ENCODE measurements around the gene ELL2.

Gene ELL2

DNA sequence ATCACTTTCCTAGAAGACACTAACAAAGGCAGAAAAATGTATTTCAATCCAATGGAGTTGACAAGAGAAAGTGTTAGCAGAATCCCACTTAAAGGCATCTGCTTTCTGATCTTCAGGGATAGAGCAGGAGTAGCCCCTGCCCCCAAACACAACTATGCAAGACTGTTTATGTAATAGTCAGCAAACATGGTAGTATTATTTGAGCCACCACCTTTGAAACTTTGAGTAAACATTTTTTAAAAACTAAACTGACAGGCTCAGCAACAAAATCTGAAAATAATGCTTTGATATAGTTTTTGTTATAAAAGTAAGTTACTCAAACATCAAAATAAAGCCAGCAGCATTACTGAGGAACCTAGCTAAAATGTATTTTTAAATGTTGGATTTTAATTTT lies 4.8 kb downstream of the ELL2 start:
- no peak for DNase-seq (ENCODE audit: low read depth in 2 of 3, low spot score in 1 of 3)

DNA sequence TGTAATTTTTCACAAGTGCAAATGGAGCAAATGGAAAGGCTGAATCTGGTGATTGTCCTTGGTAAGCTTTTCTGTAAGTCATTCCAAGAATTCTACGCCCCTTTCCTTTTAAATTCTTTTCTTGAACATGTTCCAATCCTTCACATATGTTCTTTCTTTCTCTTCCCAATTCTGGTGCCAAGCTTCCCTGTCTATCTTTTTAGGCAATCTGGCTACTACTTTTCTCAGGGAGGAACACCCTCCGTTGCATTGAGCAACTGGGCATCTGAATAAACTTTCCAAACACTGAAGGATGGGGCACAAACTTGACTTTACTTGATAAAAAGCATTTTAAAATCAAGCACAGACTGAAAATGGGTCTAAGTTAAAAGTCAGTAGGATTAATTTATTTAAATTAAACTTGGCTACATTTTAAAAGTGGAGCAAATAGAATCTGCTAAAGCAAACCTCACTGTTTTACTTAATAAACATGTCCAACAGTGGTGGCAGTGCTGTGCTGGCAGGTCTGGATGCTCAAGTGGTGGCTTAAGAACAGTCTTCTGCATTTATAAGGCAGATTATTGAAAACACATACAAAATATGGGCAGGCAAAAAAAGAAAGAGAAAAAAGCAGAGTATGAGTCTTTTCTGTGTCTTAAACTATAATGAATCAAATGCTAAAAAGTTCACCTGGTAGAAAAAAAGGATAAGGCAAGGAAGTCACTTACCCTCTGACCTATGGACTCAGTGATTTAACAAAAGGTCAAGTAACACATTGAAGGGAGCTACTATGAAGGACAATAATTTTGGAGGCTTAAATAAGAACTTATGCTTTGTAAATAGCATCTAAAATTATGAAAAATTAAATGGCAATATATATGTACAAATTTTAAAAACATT lies 5.4 kb downstream of the ELL2 start:
- DNase-seq (ENCODE audit: low read depth in 2 of 3, low spot score in 1 of 3) = no peak

DNA sequence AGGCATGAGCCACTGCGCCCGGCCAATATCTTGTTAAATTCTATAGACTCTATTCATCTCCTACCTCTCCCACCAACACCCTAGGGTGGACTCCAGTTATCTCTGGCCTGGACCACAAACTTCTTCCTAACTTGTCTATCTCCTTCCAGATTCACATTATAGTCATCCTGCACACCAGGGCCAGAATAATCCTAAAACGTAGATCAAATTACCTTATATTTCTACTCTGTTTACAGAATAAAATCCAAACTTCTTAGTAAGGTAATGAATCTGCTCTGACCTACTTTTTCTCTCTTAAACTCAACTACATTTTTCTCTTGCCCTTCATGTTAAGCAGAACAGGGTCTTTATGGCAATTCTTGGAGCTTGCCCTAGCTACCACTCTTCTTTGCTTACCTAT lies 6.9 kb downstream of the ELL2 start:
- DNase-seq (ENCODE audit: low read depth in 2 of 3, low spot score in 1 of 3) = no peak

DNA sequence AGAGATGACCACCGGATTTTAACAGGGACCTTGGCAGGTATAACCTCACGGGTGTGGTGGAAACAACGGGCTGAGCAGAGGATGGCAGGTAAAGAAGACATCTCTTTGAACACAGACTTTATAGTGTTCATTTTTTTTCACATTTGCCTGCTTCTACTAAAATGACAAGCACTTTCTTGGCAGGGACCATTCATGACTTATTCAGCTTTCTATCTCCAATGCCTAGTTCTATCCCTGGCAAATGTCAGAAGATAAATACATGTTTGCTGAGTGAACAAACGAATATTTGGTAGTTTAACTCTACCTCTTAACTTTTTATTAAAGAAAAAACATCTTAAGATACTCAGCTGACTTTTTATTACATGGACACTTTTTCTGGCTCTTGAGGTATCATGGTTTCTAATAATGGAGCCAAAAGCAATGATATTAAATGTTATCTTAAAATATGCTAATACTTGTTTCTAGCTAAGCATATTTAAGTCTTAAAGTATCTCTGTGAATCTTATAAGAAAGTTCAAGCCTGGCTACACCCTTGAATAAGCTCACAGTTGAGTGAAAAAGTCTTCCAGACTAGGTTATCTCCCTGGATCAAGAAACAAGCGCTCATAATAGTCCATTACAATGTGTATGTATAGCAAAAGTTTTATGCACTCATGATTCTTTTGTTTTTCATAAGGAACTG lies 8.5 kb downstream of the ELL2 start:
- DNase-seq (ENCODE audit: low read depth in 2 of 3, low spot score in 1 of 3) = no peak

DNA sequence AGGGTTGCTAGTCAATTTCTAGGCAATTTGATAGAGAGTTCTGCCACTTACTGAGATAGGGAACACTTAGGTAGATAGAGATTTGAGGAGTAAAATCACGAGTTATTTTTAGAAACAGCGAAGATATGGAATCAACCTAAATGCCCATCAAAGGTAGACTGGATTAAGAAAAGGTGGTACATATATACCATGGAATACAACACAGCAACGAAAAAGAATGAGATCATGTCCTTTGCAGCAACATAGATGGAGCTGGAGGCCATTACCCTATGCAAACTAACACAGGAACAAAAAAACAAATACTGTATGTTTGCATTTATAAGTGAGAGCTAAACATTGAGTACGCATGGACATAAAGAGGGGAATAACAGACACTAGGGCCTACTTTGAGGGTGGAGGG lies 9.7 kb downstream of the ELL2 start:
- no peak for DNase-seq (ENCODE audit: low read depth in 2 of 3, low spot score in 1 of 3)

DNA sequence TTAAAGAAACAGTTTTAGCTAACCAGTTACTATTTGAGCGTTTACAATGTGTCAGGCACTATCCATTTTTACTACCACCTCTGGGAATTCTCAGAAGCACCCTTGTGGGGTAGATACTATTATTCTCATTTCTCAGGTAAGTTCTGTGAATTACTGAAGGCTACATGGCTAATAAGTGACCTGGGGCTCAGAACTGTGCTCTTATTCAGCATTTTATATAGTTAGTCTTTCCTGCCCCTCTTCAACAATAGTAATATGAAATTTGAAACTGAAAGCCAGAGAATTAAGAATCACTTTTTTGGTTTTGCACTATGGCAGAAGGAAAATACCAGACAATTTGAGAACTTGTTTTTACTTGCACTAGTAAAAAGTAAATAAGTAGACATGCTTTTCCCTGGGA lies 11.8 kb downstream of the ELL2 start:
- no peak for DNase-seq (ENCODE audit: low read depth in 2 of 3, low spot score in 1 of 3)

DNA sequence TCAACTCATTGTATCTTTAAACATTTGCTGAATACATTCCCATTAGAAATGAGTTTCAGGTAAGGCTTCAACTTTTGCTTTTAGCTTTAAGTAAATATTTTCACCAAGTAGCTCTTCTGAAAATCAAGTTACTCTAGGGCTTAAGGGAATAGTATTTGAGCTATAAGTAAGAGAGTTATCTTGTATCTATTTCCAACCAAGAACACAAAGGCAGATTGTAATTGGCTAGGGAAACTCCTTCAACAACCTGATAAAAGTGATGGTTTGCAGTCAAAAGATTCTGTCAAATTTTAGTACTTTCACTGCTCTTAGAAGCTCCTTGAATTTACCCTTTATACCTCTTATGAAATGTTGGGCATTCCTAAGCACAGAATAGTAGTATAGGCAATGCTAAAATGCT lies 13.0 kb downstream of the ELL2 start:
- no peak for DNase-seq (ENCODE audit: low read depth in 2 of 3, low spot score in 1 of 3)

DNA sequence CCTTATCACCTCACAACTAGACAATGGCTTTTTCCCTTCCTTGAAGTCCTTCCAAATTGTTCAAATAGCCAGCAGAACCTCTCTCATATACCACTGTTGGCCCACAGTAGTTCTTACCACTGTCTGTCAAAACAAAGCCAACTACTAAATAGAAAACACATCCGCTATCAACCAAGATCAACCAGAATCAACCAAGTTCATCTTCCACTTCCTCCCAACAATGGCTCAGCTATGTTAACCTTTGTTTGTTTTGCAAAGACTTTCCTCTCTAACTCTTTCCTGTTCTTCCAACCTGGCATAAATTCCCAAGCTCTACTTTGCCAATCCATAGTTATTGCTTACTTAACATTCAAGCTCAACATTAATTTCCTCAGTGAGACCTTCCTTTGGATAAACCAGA lies 15.2 kb downstream of the ELL2 start:
- no peak for DNase-seq (ENCODE audit: low read depth in 2 of 3, low spot score in 1 of 3)

DNA sequence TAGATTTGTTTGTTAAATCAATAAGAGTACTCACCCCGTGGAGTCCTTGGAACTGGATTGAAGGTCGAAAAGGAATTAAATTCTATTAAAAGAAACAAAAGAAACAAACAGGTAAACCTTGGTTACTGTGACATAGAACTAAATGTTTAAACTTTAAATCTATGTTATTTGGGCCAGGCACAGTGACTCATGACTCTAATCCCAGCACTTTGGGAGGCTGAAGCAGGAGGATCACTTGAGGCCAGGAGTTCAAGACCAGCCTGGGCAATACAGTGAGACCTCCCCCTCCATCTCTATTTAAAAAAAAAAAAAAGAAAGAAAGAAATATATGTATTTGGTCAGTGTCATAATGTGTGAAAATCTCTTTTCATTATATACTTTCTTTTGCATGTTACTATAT lies 18.7 kb downstream of the ELL2 start:
- no peak for DNase-seq (ENCODE audit: low read depth in 2 of 3, low spot score in 1 of 3)

DNA sequence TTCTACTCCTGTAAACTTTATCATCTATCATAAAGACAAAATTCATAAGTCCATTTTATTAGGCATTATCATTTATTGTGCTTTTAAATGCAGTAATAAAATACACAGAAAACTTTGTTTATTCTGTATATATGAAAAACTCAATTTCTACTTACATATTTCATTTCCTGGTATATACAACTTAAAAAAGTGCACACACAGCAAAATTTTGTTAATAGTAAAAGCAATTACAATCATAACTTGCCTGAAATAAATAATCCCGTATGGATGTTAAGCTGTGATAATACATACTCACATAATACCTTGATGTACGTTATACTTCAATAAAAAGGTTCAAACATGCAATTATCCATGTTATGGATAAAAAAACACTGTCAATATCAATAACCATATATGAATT lies 19.2 kb downstream of the ELL2 start:
- DNase-seq (ENCODE audit: low read depth in 2 of 3, low spot score in 1 of 3) = no peak

DNA sequence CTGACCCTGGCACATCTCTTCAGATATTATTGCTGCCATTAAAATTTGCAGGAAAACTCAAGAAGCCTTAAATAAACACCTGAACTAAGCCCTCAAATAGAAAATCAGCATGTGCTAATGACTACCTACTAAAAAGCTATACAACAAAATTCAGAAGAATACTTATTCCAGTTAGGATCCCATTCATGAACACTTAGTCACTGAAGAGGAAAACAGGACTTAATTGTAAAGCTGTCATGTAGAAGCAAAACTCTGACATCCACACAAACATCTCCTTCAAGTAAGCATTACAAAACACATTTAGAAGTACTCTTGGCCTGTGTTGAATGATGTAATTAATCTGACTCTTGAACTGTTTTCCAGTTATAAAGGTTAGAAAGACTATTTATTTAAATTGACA lies 19.9 kb downstream of the ELL2 start:
- DNase-seq (ENCODE audit: low read depth in 2 of 3, low spot score in 1 of 3) = no peak

DNA sequence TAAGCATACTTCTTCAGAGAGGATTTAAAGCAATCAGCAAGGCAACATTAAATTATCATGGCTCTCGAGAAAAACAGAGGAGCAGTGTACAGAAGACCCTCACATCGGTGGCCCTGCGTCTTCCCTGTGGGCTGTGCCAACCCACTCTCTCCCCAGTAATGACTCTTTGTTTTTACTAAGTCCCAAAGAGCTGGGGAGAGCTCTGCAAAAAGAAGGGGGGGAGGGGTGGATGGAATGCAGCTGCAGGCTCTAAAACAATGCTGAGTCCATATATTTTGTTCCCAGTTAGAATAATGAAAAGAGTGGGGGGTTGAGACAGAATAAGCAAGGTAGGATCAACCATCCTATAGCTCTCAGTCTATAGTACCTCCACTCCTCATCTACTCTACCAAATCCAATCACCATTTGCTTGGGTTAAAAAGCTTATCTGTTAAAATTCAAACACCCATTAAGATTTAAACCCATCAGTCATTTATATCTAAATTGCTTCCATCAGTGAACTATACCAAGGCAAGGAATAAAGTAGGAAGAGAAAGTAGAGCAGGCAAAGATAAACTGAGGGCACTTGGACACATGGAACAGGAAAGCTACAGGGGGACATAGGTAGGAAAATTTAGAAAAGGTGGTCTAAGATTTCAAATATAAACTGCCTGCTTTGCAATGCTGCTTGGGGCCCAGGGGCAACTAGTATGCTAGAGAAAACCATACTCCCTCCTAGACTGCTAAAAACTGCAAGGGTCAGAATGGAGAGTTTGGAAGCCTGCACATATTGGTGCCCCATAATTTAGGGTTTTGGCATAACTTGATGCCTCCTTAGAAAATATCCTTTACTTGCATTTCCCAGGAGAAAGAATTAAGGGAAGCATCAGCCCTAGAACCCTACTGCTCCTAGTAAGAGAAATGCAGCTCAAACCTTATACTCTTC lies 20.6 kb downstream of the ELL2 start:
- no peak for DNase-seq (ENCODE audit: low read depth in 2 of 3, low spot score in 1 of 3)

DNA sequence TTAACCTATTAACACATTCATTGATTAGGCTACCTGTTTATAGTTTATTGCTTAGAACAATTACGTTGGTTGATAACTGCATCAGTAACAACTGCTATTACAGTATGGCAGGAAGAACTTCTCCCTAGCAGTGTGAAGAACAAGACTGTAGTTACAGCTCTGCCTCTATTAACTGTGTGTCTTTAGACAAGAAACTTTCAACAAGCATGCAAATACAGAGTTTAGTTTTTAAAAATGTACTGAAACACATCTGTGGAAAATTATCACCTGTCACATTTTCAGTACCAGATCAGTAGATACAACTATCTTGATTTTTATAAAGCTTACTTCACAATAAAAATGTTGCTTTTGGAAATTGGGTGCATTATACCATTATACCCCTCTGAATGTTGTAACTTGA lies 22.2 kb downstream of the ELL2 start:
- DNase-seq (ENCODE audit: low read depth in 2 of 3, low spot score in 1 of 3) = no peak

DNA sequence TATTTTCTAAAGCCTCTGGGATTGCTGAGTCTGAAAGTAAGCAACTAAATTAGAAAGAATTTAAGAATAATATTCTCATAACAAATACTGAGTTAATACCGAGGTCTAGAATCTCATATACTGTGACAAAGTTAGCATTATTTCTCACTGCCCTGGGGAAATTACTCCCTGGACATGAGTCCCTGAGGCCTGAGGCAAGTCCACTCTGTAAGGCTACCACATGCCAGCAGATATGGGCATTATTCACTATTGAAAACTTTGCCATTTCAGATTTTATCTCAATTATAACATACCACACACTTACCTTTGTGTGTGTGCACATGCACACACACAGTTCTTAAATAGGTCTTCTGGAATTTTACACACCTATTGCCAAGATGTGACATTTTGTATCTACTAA lies 22.9 kb downstream of the ELL2 start:
- no peak for DNase-seq (ENCODE audit: low read depth in 2 of 3, low spot score in 1 of 3)

DNA sequence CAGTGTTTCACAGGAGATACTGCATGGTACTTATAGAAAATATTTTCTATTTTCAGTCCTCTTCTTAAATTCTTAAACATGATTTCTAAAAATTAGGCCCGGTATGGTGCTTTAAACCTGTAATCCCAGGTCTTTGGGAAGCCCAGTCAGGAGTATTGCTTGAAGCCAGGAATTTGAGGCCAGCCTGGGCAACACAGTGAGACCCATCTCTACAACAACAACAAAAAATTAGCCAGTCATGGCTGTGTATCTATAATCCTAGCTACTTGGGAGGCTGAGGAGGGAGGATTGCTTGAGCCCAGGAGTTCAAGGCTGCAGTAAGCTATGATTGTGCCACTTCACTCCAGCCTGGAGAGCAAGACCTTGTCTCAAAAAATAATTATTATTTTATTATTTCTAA lies 23.3 kb downstream of the ELL2 start:
- no peak for DNase-seq (ENCODE audit: low read depth in 2 of 3, low spot score in 1 of 3)

DNA sequence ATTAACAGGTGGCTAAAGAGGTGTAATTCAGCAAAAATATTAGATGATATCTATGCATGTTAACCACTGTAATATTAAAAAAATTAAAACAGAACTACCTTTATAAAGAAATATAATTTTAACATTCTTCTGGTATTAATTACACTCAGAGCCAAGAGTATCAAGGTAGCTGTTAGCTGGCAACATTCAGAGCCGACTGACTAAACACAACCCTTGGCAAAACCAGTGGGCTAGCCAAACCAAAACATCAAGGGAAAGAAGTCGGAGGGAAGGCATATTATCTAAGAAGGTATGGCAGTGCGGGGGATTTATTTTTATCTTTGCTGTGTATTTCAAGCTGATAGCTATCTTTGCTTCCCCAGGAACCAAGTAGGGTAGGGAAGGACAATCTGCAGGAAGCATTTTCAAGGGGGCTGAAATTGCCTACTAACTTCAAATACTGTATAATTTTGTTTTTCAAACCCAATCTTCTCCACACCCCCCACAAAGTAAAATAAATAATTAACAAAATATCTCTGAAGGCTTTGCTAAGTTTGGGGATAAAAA lies 24.0 kb downstream of the ELL2 start:
- DNase-seq (ENCODE audit: low read depth in 2 of 3, low spot score in 1 of 3) = no peak

DNA sequence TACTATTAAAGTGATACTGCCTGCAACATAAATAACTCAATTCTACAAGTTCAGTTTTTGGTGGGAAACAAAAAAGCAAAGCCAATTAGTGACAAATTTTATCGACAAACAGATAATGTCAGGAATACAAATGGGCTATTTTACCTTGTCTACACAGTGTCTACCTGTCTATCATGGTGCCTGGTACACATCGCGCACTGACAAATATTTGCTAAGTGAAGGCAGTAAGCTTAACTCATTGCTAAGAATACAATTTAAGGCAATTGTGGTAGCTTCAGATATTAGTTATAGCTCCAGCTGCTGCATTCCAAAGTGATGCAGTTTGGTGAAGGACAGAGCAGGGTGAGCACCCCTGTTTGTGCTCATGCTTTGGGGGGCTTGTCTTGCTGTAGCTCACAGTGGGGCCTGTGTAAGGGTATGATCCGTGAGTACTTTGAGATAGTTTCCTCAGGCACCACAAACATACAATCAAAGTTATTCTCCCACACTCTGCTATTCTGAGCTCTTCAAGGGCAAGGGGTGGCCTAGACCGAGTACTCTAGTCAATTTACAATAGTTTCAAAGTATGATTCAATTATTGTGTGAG lies 24.7 kb downstream of the ELL2 start:
- no peak for DNase-seq (ENCODE audit: low read depth in 2 of 3, low spot score in 1 of 3)

DNA sequence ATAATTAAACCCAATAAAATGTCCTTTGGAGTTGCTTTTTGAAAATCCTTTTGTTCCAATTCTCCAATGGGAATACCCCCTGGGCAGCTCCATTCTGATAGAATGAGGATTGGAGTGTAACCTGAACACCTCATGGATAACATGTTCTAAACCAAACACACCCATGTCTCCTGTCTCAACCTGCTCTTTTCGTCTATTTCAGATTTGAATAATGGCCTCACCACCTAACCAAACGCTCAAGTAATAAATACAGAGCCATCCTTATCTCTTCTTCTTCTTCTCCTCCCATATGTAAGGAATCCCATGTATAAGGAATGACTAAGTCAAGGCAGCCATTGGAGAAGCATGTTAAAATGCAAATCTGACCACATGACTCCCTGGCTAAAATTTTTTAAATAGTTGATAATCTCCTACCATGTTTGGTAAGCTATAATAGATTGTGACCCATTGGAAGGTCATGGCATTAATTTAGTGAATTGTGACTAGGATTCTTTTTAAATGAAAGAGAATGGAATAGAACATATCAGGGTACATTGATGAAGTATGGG lies 26.0 kb downstream of the ELL2 start:
- no peak for DNase-seq (ENCODE audit: low read depth in 2 of 3, low spot score in 1 of 3)

DNA sequence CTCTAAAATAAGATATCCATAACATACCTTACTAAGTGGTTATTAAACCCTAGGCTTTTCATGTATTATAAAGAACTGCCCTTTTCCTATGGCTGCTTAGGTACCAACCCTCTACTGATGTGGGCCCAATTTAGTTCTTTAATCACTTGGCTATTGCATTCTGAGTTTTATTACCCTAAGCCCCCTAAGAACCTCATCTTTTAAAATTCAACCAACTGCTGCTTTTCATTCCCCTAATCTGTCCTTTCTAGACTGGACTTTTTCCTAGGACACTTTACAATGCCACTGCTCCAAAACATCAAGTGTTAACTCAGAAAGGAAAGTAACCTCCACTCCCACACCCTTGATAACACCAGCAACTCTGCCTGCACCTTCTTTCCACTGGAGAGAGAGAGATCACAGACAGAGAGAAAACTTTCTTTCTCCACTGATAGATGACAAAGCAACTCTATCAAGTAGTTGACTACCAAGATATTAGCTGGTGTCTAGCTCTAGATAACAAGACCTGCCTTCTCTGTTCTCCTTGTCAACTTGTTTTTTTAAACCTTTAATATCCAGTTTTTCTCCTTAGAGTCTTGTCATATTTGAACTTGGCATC lies 27.3 kb downstream of the ELL2 start:
- no peak for DNase-seq (ENCODE audit: low read depth in 2 of 3, low spot score in 1 of 3)

DNA sequence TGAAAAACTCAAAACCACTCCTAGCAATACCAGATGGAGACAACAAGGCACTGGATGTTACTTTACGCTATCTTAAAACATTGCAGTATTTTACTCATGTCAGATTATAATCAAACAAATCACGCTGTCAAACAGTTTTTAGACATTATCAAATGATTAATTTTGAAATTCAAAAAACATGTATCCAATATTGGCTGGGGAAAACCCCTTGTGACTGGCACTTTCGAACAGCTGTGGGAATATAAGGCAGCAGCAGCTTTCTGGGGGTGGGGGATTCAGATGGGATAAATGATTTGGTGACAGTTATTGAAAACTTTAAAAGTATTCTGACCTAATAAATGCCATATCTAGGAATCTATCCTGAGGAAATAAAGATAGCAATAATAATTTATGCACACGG lies 28.7 kb downstream of the ELL2 start:
- no peak for DNase-seq (ENCODE audit: low read depth in 2 of 3, low spot score in 1 of 3)

All from stimulated activated CD4-positive, alpha-beta T cell treated with anti-CD3 and anti-CD28 coated beads, Interleukin-12 subunit alpha, Interleukin-12 subunit beta, amount 100 ng/mL, for 48 hours (primary cell).